ENCODE data around the gene P2RX6. TPM values are rescaled to one million over a fixed set of nuclear protein-coding genes. Genes with fewer than 3 reads are reported as not detected.

P2RX6 gene
- total and polyA plus RNA-seq, 2 donors (not counting 3 experiments of a cell fraction or from before 2014, with no cell fraction given): 0.06 TPM; not detected in 1

DNA sequence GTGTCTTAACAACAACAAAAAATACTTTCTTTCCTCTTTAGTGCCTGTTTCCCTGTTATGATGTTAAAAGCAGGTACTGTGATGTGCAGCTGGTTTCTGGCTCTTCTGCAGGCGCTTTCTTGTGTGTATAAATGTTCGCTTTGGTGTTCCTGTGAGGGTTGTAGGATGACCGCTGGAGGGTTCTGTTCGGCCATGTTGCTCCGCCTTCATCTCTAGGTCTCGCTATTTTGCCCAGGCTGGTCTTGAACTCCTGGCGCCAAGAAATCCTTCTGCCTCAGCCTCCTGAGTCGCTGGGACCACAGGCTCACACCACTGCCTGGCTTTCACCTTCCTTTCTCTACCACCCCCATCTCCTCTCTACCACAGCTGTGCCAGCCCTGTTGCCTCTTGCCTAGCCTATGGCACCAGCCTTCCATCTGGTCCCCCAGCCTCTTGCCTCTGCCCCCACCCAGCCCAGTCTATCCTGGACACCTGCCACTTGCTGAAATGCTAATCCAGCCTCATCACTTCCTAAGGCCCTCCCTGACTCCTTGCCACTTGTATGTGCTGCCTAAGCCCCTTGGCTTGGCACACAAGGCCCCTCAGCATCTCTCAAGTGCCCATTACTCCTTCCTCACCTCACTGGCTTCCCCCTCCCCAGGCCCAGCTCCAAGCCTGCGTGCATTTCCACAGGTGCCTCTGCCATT lies 36.3 kb downstream of the P2RX6 start:
- no peak for TF ChIP-seq FOS (IDR thresholded peaks at IDR 0.05; ENCODE audit: borderline replicate concordance, insufficient read depth, low read length)
- TF ChIP-seq, protein P1, sequence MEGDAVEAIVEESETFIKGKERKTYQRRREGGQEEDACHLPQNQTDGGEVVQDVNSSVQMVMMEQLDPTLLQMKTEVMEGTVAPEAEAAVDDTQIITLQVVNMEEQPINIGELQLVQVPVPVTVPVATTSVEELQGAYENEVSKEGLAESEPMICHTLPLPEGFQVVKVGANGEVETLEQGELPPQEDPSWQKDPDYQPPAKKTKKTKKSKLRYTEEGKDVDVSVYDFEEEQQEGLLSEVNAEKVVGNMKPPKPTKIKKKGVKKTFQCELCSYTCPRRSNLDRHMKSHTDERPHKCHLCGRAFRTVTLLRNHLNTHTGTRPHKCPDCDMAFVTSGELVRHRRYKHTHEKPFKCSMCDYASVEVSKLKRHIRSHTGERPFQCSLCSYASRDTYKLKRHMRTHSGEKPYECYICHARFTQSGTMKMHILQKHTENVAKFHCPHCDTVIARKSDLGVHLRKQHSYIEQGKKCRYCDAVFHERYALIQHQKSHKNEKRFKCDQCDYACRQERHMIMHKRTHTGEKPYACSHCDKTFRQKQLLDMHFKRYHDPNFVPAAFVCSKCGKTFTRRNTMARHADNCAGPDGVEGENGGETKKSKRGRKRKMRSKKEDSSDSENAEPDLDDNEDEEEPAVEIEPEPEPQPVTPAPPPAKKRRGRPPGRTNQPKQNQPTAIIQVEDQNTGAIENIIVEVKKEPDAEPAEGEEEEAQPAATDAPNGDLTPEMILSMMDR (IDR thresholded peaks at IDR 0.05; ENCODE audit: extremely low read depth in 1 of 2, insufficient read depth in 1 of 2, low read depth in 1 of 2, low read length in 2 of 2): no peak
- Histone ChIP-seq H2AFZ (ENCODE audit: low read depth, low read length) (no peak overlapping the region), H3K79me2 (ENCODE audit: control insufficient read depth, insufficient read depth, low read length) (no peaks in the 10 kb centered on the region), H3K9me1 (replicated peaks; ENCODE audit: control insufficient read depth, extremely low read depth, insufficient read depth, low read length) (no peaks in the 10 kb centered on the region), H3K27me3 (ENCODE audit: control insufficient read depth in 2 of 2, insufficient read depth in 2 of 2, low read length in 2 of 2) (peaks cover 2 to 3% of the 10 kb centered on the region in 2 experiments), H3K4me1 (ENCODE audit: control insufficient read depth, extremely low read depth, insufficient read depth, low read length) (no peaks in the 10 kb centered on the region), H3K4me3 (replicated peaks in 1 of 3; ENCODE audit: insufficient read depth in 1 of 3, low read depth in 1 of 3, low read length in 3 of 3) (no peak overlapping the region), H3K27ac (ENCODE audit: insufficient read depth, low read depth, low read length) (no peak overlapping the region), H3K36me3 (ENCODE audit: control insufficient read depth in 2 of 2, extremely low read depth in 1 of 2, insufficient read depth in 2 of 2, low read length in 2 of 2) (no peaks in the 10 kb centered on the region), H3K9ac (replicated peaks; ENCODE audit: extremely low read depth, insufficient read depth, low read length) (no peak overlapping the region), H4K20me1 (replicated peaks; ENCODE audit: control insufficient read depth, extremely low read depth, insufficient read depth, low read length) (no peaks in the 10 kb centered on the region), H3K9me3 (replicated peaks; ENCODE audit: control insufficient read depth, insufficient read depth, low read length) (no peaks in the 10 kb centered on the region), H3K4me2 (ENCODE audit: insufficient read depth, low read length) (no peak overlapping the region)
- intact Hi-C loops (cut with micrococcal nuclease) (no loop called here), dilution Hi-C loops (cut with MboI; ENCODE audit: extremely low pct_ligation_motif_present, low sequenced_read_pairs) (no loop called here)
- DNase-seq (ENCODE audit: low read depth, low spot score) (no peak), FAIRE-seq (no peak)
- BruUV-seq (replicated peaks): no TSS peak
- ChIA-PET POLR2A (no interaction called here), CTCF (no interaction called here)

DNA sequence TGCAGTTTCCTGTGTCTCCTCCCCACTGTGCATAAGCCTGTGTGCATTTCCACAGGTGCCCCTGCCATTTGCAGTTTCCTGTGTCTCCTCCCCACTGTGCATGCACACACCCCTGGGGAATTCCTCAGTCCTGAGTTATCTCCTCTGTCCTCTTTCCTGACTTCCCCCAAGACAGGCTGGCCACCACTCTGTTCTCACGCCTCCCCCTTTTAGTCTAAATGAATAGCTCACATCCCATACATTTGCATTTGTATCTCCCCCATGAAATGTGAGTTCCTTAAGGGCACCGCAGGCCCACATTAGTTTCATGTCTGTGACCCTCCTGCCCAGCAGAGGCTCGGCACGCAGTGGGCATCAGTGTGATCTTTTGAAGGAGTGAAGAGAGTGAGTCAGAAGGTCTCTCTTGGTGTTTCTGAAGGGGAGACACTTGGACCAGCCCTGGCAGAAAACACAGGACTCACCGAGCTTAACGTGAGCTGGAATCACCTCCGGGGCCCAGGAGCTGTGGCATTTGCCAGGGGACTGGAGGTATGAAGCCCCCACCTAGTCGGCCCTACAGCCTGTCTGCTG lies 37.0 kb downstream of the P2RX6 start:
- CTCF ChIA-PET: no interaction called here
- H3K79me2 ChIP-seq (ENCODE audit: control insufficient read depth, insufficient read depth, low read length): no peaks in the 10 kb centered on the region
- H3K4me2 ChIP-seq (ENCODE audit: insufficient read depth, low read length): no peak overlapping the region
- no peak for FAIRE-seq
- dilution Hi-C loops (cut with MboI; ENCODE audit: extremely low pct_ligation_motif_present, low sequenced_read_pairs) (no loop called here), intact Hi-C loops (cut with micrococcal nuclease) (no loop called here)
- no peaks in the 10 kb centered on the region for H4K20me1 ChIP-seq (replicated peaks; ENCODE audit: control insufficient read depth, extremely low read depth, insufficient read depth, low read length)
- TF ChIP-seq POLR2AphosphoS5 (IDR thresholded peaks at IDR 0.05; ENCODE audit: insufficient read depth, low read depth, low read length) (no peak), EZH2 (IDR thresholded peaks at IDR 0.05; ENCODE audit: borderline replicate concordance, low read depth, low read length, severe bottlenecking) (no peak)
- peaks cover 3 to 5% of the 10 kb centered on the region in 2 experiments for H3K27me3 ChIP-seq (ENCODE audit: control insufficient read depth in 2 of 2, insufficient read depth in 2 of 2, low read length in 2 of 2)
- no peak overlapping the region for H3K9ac ChIP-seq (replicated peaks; ENCODE audit: extremely low read depth, insufficient read depth, low read length)
- H2AFZ ChIP-seq (ENCODE audit: low read depth, low read length): no peak overlapping the region
- BruUV-seq (replicated peaks): no TSS peak
- POLR2A ChIA-PET: no interaction called here
- no peaks in the 10 kb centered on the region for H3K9me1 ChIP-seq (replicated peaks; ENCODE audit: control insufficient read depth, extremely low read depth, insufficient read depth, low read length)
- no peaks in the 10 kb centered on the region for H3K9me3 ChIP-seq (replicated peaks; ENCODE audit: control insufficient read depth, insufficient read depth, low read length)
- H3K36me3 ChIP-seq (ENCODE audit: control insufficient read depth in 2 of 2, extremely low read depth in 1 of 2, insufficient read depth in 2 of 2, low read length in 2 of 2): no peaks in the 10 kb centered on the region
- no peak for DNase-seq (ENCODE audit: low read depth, low spot score)
- no peak overlapping the region for H3K4me3 ChIP-seq (replicated peaks in 1 of 3; ENCODE audit: insufficient read depth in 1 of 3, low read depth in 1 of 3, low read length in 3 of 3)
- H3K27ac ChIP-seq (ENCODE audit: insufficient read depth, low read depth, low read length): no peak overlapping the region
- no peaks in the 10 kb centered on the region for H3K4me1 ChIP-seq (ENCODE audit: control insufficient read depth, extremely low read depth, insufficient read depth, low read length)

Data from endothelial cell of umbilical vein (primary cell).